GM21723 (cell line): ENCODE data around the gene BIRC2.
"Not testable (repeated sequence)": the region's sequence is repeated elsewhere in the genome, so short reads cannot be mapped to it uniquely, and the experiment has no call there.

Experiments used
- ATAC-seq: cut with Tn5 transposase; IDR thresholded peaks from one replicate; pipeline ENCODE4 v1.9.1; 2021; ENCODE audit warnings: mild to moderate bottlenecking, moderate library complexity; ENCODE audit not compliant: unreplicated experiment

The BIRC2 gene

DNA sequence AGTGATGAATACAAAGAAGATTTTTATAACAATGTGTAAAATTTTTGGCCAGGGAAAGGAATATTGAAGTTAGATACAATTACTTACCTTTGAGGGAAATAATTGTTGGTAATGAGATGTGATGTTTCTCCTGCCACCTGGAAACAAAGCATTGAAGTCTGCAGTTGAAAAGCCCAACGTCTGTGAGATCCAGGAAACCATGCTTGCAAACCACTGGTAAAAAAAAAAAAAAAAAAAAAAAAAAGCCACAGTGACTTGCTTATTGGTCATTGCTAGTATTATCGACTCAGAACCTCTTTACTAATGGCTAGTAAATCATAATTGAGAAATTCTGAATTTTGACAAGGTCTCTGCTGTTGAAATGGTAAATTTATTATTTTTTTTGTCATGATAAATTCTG lies 24.5 kb upstream of the BIRC2 start:
- no peak for ATAC-seq

- ATAC-seq: no peak
Measured at GRCh38 chr11:102323542-102324251, 23.3 kb upstream of the BIRC2 start.

GRCh38 chr11:102325088-102325487 lies 21.9 kb upstream of the BIRC2 start:
- ATAC-seq: no peak

DNA sequence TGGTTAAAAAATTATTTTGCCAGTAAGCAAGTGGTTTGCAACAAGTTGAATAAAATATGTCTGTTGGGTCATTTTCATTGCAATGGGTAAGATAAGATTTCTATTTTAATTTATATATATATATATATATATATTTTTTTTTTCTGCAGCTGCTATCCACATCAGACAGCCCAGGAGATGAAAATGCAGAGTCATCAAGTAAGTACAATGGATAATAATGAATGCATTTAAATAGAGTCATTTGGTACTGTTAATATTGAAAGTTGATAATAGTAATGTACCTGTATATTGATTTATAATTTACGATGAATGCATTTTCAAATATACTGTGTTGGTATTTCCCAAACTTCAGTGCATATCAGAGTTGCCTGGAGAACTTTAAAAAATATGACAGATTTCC lies 18.3 kb upstream of the BIRC2 start:
- ATAC-seq: no peak

GRCh38 chr11:102330231-102330630 lies 16.8 kb upstream of the BIRC2 start:
- ATAC-seq: no peak

DNA sequence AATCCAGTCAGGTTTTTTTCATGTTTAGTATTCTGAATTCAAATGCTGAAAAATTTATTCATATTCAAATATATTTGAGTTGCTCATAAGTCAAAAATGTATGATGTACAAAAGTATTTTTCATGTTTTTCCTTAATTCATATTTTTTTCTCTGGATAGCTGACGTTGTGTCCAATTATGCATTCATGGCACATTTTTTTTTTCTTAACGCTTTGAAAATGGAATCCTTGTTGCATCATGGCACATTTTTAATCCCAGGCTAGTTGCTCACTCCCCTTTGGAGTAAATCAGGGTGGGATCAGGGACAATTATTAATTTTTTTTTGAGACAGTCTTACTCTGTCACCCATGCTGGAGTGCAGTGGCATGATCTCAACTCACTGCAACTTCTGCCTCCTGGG lies 15.7 kb upstream of the BIRC2 start:
- no peak for ATAC-seq

DNA sequence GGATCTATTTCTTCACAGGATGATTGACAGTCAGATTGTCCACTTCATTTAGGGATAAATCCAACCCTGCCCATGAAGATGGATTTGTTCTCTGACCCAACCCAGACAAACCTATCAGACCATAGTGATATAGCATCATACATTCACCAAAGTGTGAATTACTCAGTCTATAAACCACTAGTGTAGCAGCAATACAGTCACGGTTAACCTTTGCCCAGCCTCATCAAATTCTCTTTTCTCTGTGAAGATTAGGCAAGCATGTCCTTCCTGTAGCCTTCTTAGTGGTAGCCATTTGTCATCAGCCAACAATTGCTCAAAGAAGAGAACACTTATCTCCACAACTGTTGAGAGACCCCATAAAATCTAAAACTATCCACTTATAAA lies 14.4 kb upstream of the BIRC2 start:
- no peak for ATAC-seq

DNA sequence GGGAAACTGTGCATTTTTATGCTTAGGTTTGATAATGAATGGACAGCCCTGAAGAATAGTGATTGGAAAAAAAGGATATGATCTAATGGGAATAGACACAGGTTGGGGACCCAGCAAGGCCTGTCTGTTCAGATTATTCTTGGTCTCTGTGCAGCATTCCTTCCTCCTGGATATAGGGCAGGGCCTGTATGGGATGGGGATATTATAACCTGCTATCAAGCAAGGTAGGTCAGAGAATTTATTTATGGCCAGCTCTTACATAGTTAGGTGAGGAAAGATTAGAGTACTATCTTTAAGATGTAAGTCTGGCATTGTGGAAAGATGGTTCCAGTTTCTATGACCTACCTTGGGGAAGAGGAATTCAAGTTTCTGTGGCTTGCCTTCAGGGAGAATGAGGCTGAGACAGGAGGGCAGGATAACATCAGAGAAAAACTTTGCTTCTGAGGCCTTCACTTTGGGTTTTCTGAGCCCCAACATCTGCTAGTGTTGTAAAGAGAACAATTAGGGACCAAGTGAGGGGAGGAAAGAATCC lies 8.5 kb upstream of the BIRC2 start:
- no peak for ATAC-seq

DNA sequence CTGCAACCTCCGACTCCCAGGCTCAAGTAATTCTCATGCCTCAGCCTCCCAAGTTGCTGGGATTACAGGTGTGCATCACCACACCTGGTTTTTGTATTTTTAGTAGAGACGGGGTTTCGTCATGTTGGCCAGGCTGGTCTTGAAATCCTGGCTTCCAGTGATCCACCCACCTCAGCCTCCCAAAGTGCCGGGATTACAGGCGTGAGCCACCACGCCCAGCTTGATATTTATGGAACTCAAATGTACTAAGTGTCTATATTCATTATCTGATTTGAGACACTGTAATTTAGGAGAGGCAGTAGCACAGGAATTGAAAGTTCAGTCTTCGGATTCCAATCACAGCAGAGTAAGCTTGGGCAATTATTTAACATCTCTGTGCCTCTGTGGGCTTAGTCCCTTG lies 5.7 kb upstream of the BIRC2 start:
- ATAC-seq: not testable (repeated sequence)

DNA sequence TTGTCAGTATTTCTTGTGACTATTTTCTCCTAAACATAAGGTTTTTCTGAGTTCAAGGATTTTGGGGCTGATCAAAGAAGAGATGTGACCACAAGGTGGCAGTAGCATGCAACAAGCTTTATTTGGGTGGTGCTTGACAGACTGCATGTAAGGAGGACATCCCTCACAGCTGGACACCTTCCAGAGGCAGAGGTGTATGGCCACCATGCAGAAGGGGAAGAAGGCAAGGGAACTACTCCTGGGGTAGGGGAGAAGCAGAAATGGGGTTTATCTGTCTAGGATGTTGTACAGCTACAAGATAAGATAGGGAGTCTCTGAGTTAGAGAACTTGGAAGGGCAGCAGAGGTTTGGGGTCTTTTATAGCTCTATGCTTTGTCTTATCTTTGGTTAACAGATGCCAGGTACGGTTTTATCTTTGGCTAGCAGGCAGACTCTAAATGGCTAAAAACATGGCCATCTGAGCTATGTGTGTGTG lies 5.1 kb upstream of the BIRC2 start:
- ATAC-seq: peak; percentile 51

DNA sequence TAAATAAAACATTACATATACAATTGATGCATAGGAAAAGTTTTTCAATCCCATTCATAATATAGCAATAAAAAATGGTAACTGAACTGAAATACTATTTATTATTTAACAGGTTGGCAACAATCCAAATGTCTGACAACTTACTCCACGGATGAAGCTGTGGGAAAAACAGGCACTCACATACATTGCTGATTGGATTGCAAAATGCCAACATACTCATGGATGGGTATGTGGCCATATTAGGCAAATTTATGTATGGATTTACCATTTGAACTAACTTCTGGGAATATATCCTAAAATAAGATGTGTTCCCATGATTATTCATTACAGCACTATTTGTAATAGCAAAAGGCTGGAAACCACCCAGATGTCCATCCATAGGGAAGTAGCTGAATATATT lies 3.2 kb upstream of the BIRC2 start:
- no peak for ATAC-seq

DNA sequence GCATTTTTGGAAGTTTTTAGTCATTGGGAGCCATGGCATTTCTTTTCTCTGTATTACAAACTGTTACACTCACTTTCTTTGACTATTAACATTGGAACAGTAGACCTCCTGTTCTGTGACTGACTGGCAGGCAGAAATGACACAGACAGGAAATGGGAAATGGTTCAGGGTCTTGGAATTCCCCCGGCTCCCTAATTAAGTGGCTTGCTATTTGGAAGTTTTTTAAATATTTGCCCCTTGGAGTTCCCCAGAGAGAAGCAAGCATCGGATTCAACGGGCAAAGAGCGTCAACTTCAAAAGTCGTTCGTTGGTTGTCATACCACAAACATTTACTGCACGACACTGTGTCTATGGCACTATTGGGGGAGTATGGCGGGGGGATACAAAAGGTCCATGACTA lies 1.1 kb upstream of the BIRC2 start:
- ATAC-seq: no peak

- no peak for ATAC-seq
Measured at GRCh38 chr11:102346456-102346747, 612 bp upstream of the BIRC2 start.

DNA sequence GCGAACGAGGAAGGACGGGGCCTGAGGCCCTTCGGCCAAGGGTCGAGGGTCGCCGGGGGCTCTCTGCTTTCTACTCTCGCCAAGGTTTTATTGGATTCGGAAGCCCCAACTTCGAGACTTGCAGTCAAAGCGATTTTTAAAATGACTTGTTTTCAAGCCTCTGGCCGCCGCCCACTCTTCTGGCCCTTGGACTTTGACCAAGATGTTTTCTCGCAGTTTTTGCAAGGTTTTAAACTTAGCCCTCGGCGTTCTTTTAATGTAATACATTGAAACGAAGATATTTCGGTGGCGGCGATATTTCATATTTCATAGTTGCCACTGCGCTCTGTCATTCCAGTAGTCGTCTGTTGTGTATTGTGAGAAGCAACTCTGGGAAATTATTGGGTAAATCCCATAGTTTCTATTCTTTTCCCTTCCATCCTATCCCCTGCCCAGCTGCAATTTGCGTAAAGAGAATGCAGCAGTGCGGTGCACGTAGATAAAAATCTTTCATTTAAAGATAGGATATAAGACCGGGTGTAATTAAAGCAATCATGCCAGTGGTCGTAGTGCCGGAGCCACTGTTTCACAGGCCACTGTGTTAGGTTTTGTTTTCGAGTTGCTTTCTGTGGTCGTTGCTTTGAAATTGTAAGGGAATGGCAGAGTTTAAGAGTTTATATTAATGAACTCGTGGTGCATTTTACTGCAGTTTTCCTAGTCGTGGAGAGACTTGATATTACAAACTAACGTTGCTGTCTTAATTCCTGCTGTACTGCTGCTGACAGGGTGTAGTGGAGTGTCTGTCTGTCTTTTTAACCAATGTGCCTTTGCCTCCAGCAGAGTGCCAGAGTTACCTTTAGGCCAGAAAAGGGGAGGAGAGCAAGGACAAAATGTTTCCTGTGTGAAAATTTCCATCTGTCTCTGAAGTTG lies 702 bp downstream of the BIRC2 start:
- peak; percentile 20 for ATAC-seq

DNA sequence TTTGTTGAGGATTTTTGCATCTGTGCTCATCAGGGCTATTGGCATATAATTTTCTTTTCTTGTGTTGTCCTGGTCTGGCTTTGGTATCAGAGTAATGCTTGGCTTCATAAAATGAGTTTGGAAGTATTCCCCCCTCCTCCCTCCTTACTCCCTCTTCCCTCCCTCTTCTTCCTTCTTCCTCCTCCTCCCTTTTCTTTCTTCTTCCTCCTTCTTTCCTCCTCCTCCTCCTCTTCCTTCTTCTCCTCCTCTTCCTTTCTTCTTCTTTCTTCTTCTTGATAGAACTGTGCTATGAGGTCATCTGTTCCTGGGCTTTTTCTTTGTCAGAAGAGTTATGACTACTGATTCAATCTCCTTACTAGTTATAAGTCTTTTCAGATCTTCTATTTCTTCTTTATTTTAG lies 10.1 kb downstream of the BIRC2 start:
- no peak for ATAC-seq

- no peak for ATAC-seq
Measured at GRCh38 chr11:102359372-102359771, 12.4 kb downstream of the BIRC2 start.

DNA sequence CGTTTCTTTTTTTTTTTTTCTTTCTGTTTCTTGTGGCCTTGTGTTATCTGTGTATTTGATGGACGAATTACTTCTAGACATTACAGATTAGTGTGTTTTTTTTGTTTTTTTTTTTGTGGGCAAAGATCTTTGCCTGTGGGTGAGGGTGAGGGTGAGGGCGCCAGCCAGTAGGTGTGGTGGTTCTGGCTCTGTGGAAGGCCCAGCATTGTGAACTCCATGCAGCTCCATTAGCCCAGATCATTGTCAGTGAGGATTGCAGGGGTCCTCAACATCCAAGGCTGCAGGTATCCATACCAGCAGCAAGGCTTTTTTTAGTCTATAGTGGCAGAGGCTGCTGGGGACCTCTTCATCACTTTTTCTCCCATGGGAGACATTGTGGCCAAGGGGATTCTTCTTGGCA lies 13.7 kb downstream of the BIRC2 start:
- ATAC-seq: no peak

DNA sequence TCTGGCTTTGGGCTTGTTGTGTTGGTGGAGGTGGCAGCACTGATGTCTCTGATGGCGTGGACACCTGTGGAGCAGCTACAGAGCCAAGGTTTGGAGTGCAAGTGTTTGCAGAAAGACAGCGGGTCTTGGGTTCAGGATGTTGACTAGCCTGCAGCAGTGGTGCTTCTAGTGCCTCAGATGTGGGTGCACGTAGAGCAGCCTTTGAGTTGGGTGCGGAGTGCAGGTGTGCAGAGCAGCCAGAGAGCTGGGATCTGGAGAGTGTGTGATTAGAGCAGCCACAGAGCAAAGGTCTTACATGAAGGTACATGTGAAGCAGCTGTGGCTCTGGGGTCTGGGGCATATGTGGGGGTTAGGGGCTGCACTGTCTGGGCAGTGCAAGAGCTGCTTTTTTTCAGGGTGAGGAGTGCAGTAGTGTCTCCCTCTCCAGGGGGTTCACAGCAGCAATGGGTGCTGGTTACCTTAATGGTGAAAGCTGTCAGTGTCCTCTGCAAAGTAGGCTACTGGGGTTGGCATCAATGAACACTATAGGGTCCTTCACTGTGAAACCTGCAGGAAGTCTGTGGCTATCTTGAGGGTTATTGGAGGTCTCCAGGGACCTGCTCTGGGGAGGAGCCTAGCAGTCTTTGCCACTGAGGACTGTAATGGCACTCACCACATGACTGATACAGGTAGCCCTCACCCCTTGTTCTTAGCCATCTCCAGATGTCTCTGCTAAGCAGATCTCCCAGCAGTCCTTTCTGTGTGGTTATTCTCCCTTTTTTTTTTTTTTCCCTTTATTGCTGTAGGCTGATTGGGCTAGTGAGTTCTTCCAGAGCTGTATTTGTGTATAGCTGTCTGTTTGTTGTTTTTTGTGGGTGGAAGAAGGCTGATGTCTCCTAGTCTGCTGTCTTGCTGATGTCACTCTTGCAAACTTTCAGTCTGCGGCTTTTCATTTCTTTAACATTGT lies 14.3 kb downstream of the BIRC2 start:
- ATAC-seq: peak; percentile 69

DNA sequence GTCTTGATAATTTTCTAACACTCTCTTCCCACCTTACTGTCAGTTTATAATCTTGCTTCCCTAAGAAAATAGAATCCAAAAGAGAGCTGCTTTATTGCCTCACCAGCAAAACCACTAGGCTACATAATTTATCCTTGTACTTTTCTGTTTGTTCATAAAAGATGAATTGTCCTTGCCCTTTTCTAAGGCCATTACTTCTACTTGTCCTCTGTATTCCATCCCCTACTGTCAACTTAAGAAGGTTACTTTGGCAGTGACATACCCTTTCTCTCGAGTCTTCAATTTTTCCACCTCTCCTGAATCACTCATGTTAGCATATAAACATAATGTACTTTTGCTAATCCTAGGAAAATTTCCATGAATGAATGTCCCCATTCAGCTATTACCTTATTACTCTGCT lies 18.0 kb downstream of the BIRC2 start:
- ATAC-seq: no peak

- ATAC-seq: no peak
Measured at GRCh38 chr11:102367364-102367763, 20.4 kb downstream of the BIRC2 start.

DNA sequence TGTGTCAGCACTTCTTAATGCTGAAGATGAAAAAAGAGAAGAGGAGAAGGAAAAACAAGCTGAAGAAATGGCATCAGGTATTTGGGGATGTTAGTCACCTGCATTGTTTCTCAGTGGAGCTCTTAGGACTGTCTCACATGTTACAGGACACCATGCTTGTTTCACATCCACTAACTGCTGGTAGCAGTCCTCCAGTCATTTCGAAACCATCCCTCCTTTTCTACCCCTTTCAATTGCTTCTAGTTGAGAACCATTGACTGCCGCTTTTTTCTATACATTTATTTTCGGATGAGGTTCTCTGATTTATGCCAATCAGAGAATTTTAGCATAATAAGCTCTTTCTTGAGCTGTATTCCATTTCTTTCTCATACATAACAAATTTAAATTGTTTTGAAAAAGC lies 21.5 kb downstream of the BIRC2 start:
- peak; percentile 100 for ATAC-seq
